Vagina (tissue), 2 donors: Measurements from ENCODE around the gene ITLN1.

Experiments
- CTCF ChIP-seq, 3 experiments: fragments of 450-650 bp in 2 of 3; fragments of 200-600 bp in 1 of 3; sonication (generic) in 1 of 3; IDR thresholded peaks; one replicate each; pipeline ENCODE4 v1.5.1; 2017 to 2019; ENCODE audit warnings: antibody characterized with exemption in 3 of 3, mild to moderate bottlenecking in 2 of 3, moderate library complexity in 2 of 3
- POLR2A ChIP-seq, 2 donors: fragments of 450-650 bp; IDR thresholded peaks; one replicate each; pipeline ENCODE4 v1.6.1; 2017; ENCODE audit warnings: antibody characterized with exemption in 2 of 2, mild to moderate bottlenecking in 2 of 2, moderate library complexity in 2 of 2
- POLR2AphosphoS5 ChIP-seq, 2 donors: sonication (generic); formaldehyde crosslinking; IDR thresholded peaks; one replicate each; pipeline ENCODE4 v1.9.0; 2017; ENCODE audit warnings: antibody characterized with exemption in 2 of 2, mild to moderate bottlenecking in 2 of 2, low read depth in 1 of 2; ENCODE audit not compliant: insufficient read depth in 1 of 2

- TF ChIP-seq CTCF (IDR thresholded peaks at IDR 0.05) (no peak), POLR2A (IDR thresholded peaks at IDR 0.05) (no peak), POLR2AphosphoS5 (IDR thresholded peaks at IDR 0.05; ENCODE audit: insufficient read depth in 1 of 2, low read depth in 1 of 2) (no peak)
These were observed 32.0 kb downstream of the ITLN1 start for GRCh38 chr1:160853014-160853413.
